H1 (cell line): ENCODE data around the gene OR2V2. TPM values are rescaled to one million over a fixed set of nuclear protein-coding genes. Genes with fewer than 3 reads are reported as not detected.

ENCODE experiments used
- CTCF ChIA-PET: fragments of 300-600 bp; sonication (Branson Sonifier 250); formaldehyde crosslinking; loops from one replicate; lab custom pipeline; 2021; ENCODE audit not compliant: partially characterized antibody; lab: Charles Lee
- POLR2A ChIA-PET: fragments of 300-600 bp; sonication (Branson Sonifier 250); formaldehyde crosslinking; loops from one replicate; lab custom pipeline; 2021; ENCODE audit warnings: inconsistent platforms; ENCODE audit not compliant: partially characterized antibody; lab: Charles Lee
- DNase-seq, 2 experiments: peaks; one replicate each; pipeline versions ENCODE4 v3.0.0 to v3.0.0-alpha.2; 2010 to 2022; ENCODE audit warnings: low spot score in 2 of 2, low read depth in 1 of 2, mixed read lengths in 1 of 2
- FAIRE-seq: peaks from 2 replicates; lab custom pipeline; 2011; peaks lifted over from hg19 to GRCh38; lab: Jason Lieb, UNC
- H2AFZ ChIP-seq: 2 replicates; pipeline ENCODE4 v1.8.1; 2012; ENCODE audit warnings: low read length, inconsistent platforms
- H2AK5ac ChIP-seq: 2 replicates; pipeline ENCODE4 v1.6.1; 2013; ENCODE audit warnings: low read depth, low read length
- H2BK120ac ChIP-seq: replicated peaks from 2 replicates; pipeline ENCODE3; 2013; ENCODE audit warnings: low read depth, low read length, inconsistent platforms
- H2BK12ac ChIP-seq: 2 replicates; pipeline ENCODE4 v1.6.1; 2013; ENCODE audit warnings: low read depth, low read length
- H2BK15ac ChIP-seq: 2 replicates; pipeline ENCODE4 v1.6.1; 2013; ENCODE audit warnings: low read length
- H2BK20ac ChIP-seq: 2 replicates; pipeline ENCODE4 v1.6.1; 2013; ENCODE audit warnings: low read length
- H2BK5ac ChIP-seq: 2 replicates; pipeline ENCODE4 v1.6.1; 2013; ENCODE audit warnings: low read depth, low read length
- H3K14ac ChIP-seq: 2 replicates; pipeline ENCODE4 v1.6.1; 2013; ENCODE audit warnings: inconsistent platforms; ENCODE audit not compliant: insufficient read length
- H3K18ac ChIP-seq: 2 replicates; pipeline ENCODE4 v1.6.1; 2013; ENCODE audit warnings: low read length; ENCODE audit errors: extremely low read depth
- H3K23ac ChIP-seq: 2 replicates; pipeline ENCODE4 v1.6.1; 2013; ENCODE audit warnings: inconsistent platforms; ENCODE audit not compliant: insufficient read length
- H3K23me2 ChIP-seq: 2 replicates; pipeline ENCODE4 v1.6.1; 2013; ENCODE audit warnings: low read depth, low read length
- H3K27ac ChIP-seq: 2 replicates; pipeline ENCODE4 v1.6.1; 2011; ENCODE audit warnings: low read depth, low read length, inconsistent platforms
- H3K27me3 ChIP-seq, 4 experiments: replicated peaks in 1 of 4; 1 replicate in 1 of 4; 2 replicates in 3 of 4; pipeline versions ENCODE4 v1.6.1 to v1.8.1; 2011 to 2013; ENCODE audit warnings: low read length in 3 of 4, mild to moderate bottlenecking in 3 of 4, inconsistent platforms in 2 of 4, mixed read lengths in 2 of 4, moderate library complexity in 1 of 4; ENCODE audit not compliant: control insufficient read depth in 3 of 4, insufficient read depth in 3 of 4; ENCODE audit errors: extremely low read depth in 1 of 4
- H3K36me3 ChIP-seq, 4 experiments: 2 replicates each; pipeline versions ENCODE4 v1.6.1 to v1.8.1; 2011 to 2013; ENCODE audit warnings: mild to moderate bottlenecking in 4 of 4, low read length in 3 of 4, moderate library complexity in 2 of 4, control low read depth in 1 of 4, inconsistent platforms in 1 of 4; ENCODE audit not compliant: insufficient read depth in 4 of 4, control insufficient read depth in 2 of 4
- H3K4ac ChIP-seq: replicated peaks from 2 replicates; pipeline ENCODE3; 2013; ENCODE audit warnings: low read length, low read depth, mixed read lengths, inconsistent platforms; ENCODE audit not compliant: insufficient read length
- H3K4me1 ChIP-seq, 4 experiments: replicated peaks in 1 of 4; 1 replicate in 1 of 4; 2 replicates in 3 of 4; pipeline versions ENCODE4 v1.6.1 to v1.8.1; 2011 to 2013; ENCODE audit warnings: low read length in 3 of 4, inconsistent platforms in 2 of 4, mixed read lengths in 1 of 4; ENCODE audit not compliant: insufficient read depth in 4 of 4, control insufficient read depth in 3 of 4
- H3K4me2 ChIP-seq, 2 experiments: 2 replicates each; pipeline versions ENCODE4 v1.6.1 to v1.8.1; 2011 to 2013; ENCODE audit warnings: low read depth in 2 of 2, low read length in 2 of 2, control low read depth in 1 of 2, inconsistent platforms in 1 of 2, mild to moderate bottlenecking in 1 of 2; ENCODE audit not compliant: insufficient read depth in 1 of 2
- H3K4me3 ChIP-seq, 4 experiments: fragments of 200-600, 300-600 bp in 1 of 4; sonication (generic), shearing (Covaris generic), sonication (Bioruptor Twin) in 1 of 4; 2 replicates each; pipeline versions ENCODE4 v1.5.1 to v1.8.1; 2011 to 2016; ENCODE audit warnings: low read length in 4 of 4, low read depth in 3 of 4, control low read depth in 2 of 4, inconsistent platforms in 2 of 4, mild to moderate bottlenecking in 2 of 4, mixed read lengths in 1 of 4, moderate library complexity in 1 of 4; ENCODE audit not compliant: insufficient read depth in 2 of 4; ENCODE audit errors: extremely low read depth in 1 of 4
- H3K56ac ChIP-seq: replicated peaks from 2 replicates; pipeline ENCODE3; 2013; ENCODE audit warnings: low read depth, mild to moderate bottlenecking, mixed read lengths, low read length, inconsistent platforms; ENCODE audit not compliant: insufficient read length
- H3K79me1 ChIP-seq: 2 replicates; pipeline ENCODE4 v1.6.1; 2013; ENCODE audit warnings: low read depth, low read length, control low read depth
- H3K79me2 ChIP-seq, 2 experiments: 2 replicates each; pipeline versions ENCODE4 v1.6.1 to v1.8.1; 2012 to 2013; ENCODE audit warnings: low read length in 2 of 2, mild to moderate bottlenecking in 2 of 2, inconsistent platforms in 1 of 2; ENCODE audit not compliant: insufficient read depth in 2 of 2, control insufficient read depth in 1 of 2
- H3K9ac ChIP-seq, 4 experiments: replicated peaks in 1 of 4; 1 replicate in 1 of 4; 2 replicates in 3 of 4; pipeline versions ENCODE4 v1.6.1 to v1.8.1; 2011 to 2013; ENCODE audit warnings: low read depth in 3 of 4, low read length in 3 of 4, control low read depth in 2 of 4, mild to moderate bottlenecking in 2 of 4, moderate library complexity in 2 of 4, inconsistent platforms in 1 of 4; ENCODE audit errors: extremely low read depth in 1 of 4
- H3K9me3 ChIP-seq, 2 experiments: 2 replicates each; pipeline versions ENCODE4 v1.6.1 to v1.8.1; 2012 to 2013; ENCODE audit warnings: mild to moderate bottlenecking in 2 of 2, moderate library complexity in 2 of 2, control low read depth in 1 of 2, inconsistent platforms in 1 of 2, low read depth in 1 of 2, low read length in 1 of 2, mixed read lengths in 1 of 2; ENCODE audit not compliant: insufficient read depth in 2 of 2
- H4K20me1 ChIP-seq, 2 experiments: replicated peaks in 1 of 2; 2 replicates each; pipeline versions ENCODE3 to v1.8.1; 2011 to 2013; ENCODE audit warnings: inconsistent platforms in 2 of 2, low read length in 2 of 2, mild to moderate bottlenecking in 1 of 2; ENCODE audit not compliant: insufficient read depth in 2 of 2, control insufficient read depth in 1 of 2
- H4K5ac ChIP-seq: 2 replicates; pipeline ENCODE4 v1.6.1; 2013; ENCODE audit warnings: low read length, low read depth, mixed read lengths, inconsistent platforms; ENCODE audit not compliant: insufficient read length
- H4K8ac ChIP-seq: 2 replicates; pipeline ENCODE4 v1.8.0; 2013; ENCODE audit warnings: mild to moderate bottlenecking, moderate library complexity, low read length, inconsistent platforms; ENCODE audit not compliant: insufficient read depth; ENCODE audit errors: extremely low read depth
- H4K91ac ChIP-seq: replicated peaks from 2 replicates; pipeline ENCODE3; 2013; ENCODE audit warnings: low read length, mixed read lengths, inconsistent platforms; ENCODE audit not compliant: insufficient read length
- BRCA1 ChIP-seq: IDR thresholded peaks from 2 replicates; pipeline ENCODE4 v1.6.1; 2012; ENCODE audit warnings: low read depth, low read length, improper control_type of control experiment
- CBX8 ChIP-seq: fragments of 300-800, 300-1000 bp; sonication (generic); IDR thresholded peaks from 2 replicates; pipeline ENCODE4 v1.7.1; 2016; ENCODE audit warnings: low read depth, low read length, borderline replicate concordance
- CEBPB ChIP-seq: IDR thresholded peaks from 2 replicates; pipeline ENCODE4 v1.6.1; 2012; ENCODE audit warnings: low read depth, low read length
- CHD2 ChIP-seq: IDR thresholded peaks from 2 replicates; pipeline ENCODE4 v1.6.1; 2012; ENCODE audit warnings: low read length, improper control_type of control experiment
- HDAC2 ChIP-seq, 2 experiments: fragments of 300-600 bp in 1 of 2; sonication (generic) in 1 of 2; IDR thresholded peaks; 2 replicates each; pipeline ENCODE4 v1.6.1; 2011 to 2012; ENCODE audit warnings: low read depth in 2 of 2, low read length in 2 of 2, mild to moderate bottlenecking in 2 of 2, moderate library complexity in 2 of 2, borderline replicate concordance in 1 of 2, inconsistent platforms in 1 of 2
- JUN ChIP-seq: IDR thresholded peaks from 2 replicates; pipeline ENCODE4 v1.6.1; 2011; ENCODE audit warnings: low read depth, mild to moderate bottlenecking, improper control_type of control experiment, low read length
- KDM4A ChIP-seq: IDR thresholded peaks from one replicate; pipeline ENCODE4 v1.7.1; 2012; ENCODE audit warnings: low read depth, mild to moderate bottlenecking, moderate library complexity, low read length, inconsistent platforms; ENCODE audit not compliant: severe bottlenecking
- POLR2A ChIP-seq, 2 experiments: IDR thresholded peaks; 1 replicate in 1 of 2; 2 replicates in 1 of 2; pipeline ENCODE4 v1.6.1; 2011; ENCODE audit warnings: low read depth in 2 of 2, low read length in 2 of 2, mild to moderate bottlenecking in 2 of 2; ENCODE audit errors: control extremely low read depth in 1 of 2
- POLR2AphosphoS5 ChIP-seq: IDR thresholded peaks from 2 replicates; pipeline ENCODE4 v1.6.1; 2011; ENCODE audit warnings: low read depth, low read length
- RXRA ChIP-seq: IDR thresholded peaks from 2 replicates; pipeline ENCODE4 v1.6.1; 2011; ENCODE audit warnings: low read depth, mild to moderate bottlenecking, low read length, moderate library complexity; ENCODE audit not compliant: insufficient read depth
- SP1 ChIP-seq: IDR thresholded peaks from 2 replicates; pipeline ENCODE4 v1.6.1; 2011; ENCODE audit warnings: low read depth, low read length
- SRF ChIP-seq: IDR thresholded peaks from 2 replicates; pipeline ENCODE4 v1.6.1; 2011; ENCODE audit warnings: mild to moderate bottlenecking, low read depth, low read length, moderate library complexity
- TAF1 ChIP-seq: IDR thresholded peaks from 2 replicates; pipeline ENCODE4 v1.6.1; 2011; ENCODE audit warnings: mild to moderate bottlenecking, low read depth, low read length
- TAF7 ChIP-seq: optimal IDR thresholded peaks from 2 replicates; pipeline ENCODE3; 2011; ENCODE audit warnings: low read depth, mild to moderate bottlenecking, inconsistent platforms, low read length, moderate library complexity, borderline replicate concordance
- WGBS, 2 experiments: shearing (Covaris generic) in 1 of 2; methylation state at CpG; one replicate each; pipeline versions ENCODE4 v1.1.6 to v1.1.7; 2013 to 2015; ENCODE audit warnings: low lambda C conversion rate in 2 of 2, mixed read lengths in 2 of 2, inconsistent platforms in 1 of 2, low coverage in 1 of 2, missing lambda C conversion rate in 1 of 2; ENCODE audit not compliant: insufficient replicate concordance in 2 of 2, insufficient coverage in 1 of 2, insufficient read length in 1 of 2; ENCODE audit errors: extremely low coverage in 1 of 2, missing lambda C conversion rate in 1 of 2; 5-methylcytosine and 5-hydroxymethylcytosine counted together
- polyA plus RNA-seq, 7 experiments: library from polyadenylated mRNA; depleted of rRNA in 3 of 7; stranded (reverse) in 5 of 7; unstranded in 2 of 7; fragments of >200 nt in 5 of 7; fragments of 200-250 nt in 2 of 7; gene quantifications; 1 replicate in 5 of 7; 2 replicates in 1 of 7; 4 replicates in 1 of 7; pipeline versions ENCODE4 v1.2.1 to v1.2.3, GENCODE V29; 2011 to 2013; ENCODE audit warnings: missing spikeins in 2 of 7, mixed read lengths in 2 of 7
- total RNA-seq: library from RNA; stranded (reverse); fragmentation: NEBNext Ultra II Directional; extraction: Animal tissue kit (Norgen Biotek cat#: 25700); gene quantifications from 2 replicates; pipeline ENCODE4 v1.2.1, GENCODE V29; 2021

The OR2V2 gene
- total and polyA plus RNA-seq, 2 of the 8 experiments (the other 6 are each of a cell fraction or from before 2014, with no cell fraction given), result not detected

- H3K27me3 ChIP-seq, result peaks cover 4 to 52% (median 29%) of the 10 kb centered on the region in 4 experiments
- CTCF ChIA-PET, result interaction anchor here (0.6 to 3.8 kb wide), 10 partner anchors 9 to 204 kb away, joined by 3 to 23 read pairs (median 6); no protein-coding TSS in a partner anchor
- 85% methylated on average over 12 of the region's 12 CpGs; no CpG with 5 or more reads in 1 of the 2 experiments for WGBS, 2 experiments
- no peak for TF ChIP-seq BRCA1
- no peak for TF ChIP-seq HDAC2 (IDR thresholded peaks at IDR 0.05; ENCODE audit: borderline replicate concordance in 1 of 2, low read depth in 2 of 2, low read length in 2 of 2)
- TF ChIP-seq CEBPB, result no peak
- no peak for TF ChIP-seq CBX8
- no peak for TF ChIP-seq CHD2
- TF ChIP-seq KDM4A, result no peak
- no peak for TF ChIP-seq POLR2A (IDR thresholded peaks at IDR 0.05; ENCODE audit: control extremely low read depth in 1 of 2, low read depth in 2 of 2, low read length in 2 of 2)
- TF ChIP-seq POLR2AphosphoS5, result no peak
- no peak for TF ChIP-seq TAF1
- TF ChIP-seq TAF7, result no peak
- TF ChIP-seq SRF, result no peak
- TF ChIP-seq SP1, result no peak
- no peak for TF ChIP-seq RXRA
- no peak for TF ChIP-seq JUN
Observed at GRCh38 chr5:181198106-181198685, 50.8 kb downstream of the OR2V2 start.

More at GRCh38 chr5:181198106-181198685, 50.8 kb downstream of the OR2V2 start:
- H3K56ac ChIP-seq, result no peak overlapping the region
- no peak overlapping the region for H2BK15ac ChIP-seq
- no peak overlapping the region for H4K8ac ChIP-seq
- H4K20me1 ChIP-seq, result peaks cover 0 to 4% of the 10 kb centered on the region in 2 experiments
- no peak overlapping the region for H3K23ac ChIP-seq
- no peaks in the 10 kb centered on the region for H3K36me3 ChIP-seq
- peak overlapping the region; percentile 13; the same call in 1 of the 2 replicates for H2BK5ac ChIP-seq
- H2BK20ac ChIP-seq, result no peak overlapping the region
- H2AFZ ChIP-seq, result no peak overlapping the region
- H3K79me2 ChIP-seq, result no peaks in the 10 kb centered on the region
- POLR2A ChIA-PET, result interaction anchor here (0.6 to 11.9 kb wide), 8 partner anchors 7 to 61 kb away, joined by 3 to 90 read pairs (median 6); partner anchors contain the start of genes TRIM41 and TRIM7
- no peak overlapping the region for H4K91ac ChIP-seq
- no peaks in the 10 kb centered on the region for H3K9me3 ChIP-seq
- no peak overlapping the region for H3K14ac ChIP-seq
- H3K4ac ChIP-seq, result no peak overlapping the region
- no peaks in the 10 kb centered on the region; the same call in 1 of the 2 replicates for H3K23me2 ChIP-seq
- FAIRE-seq, result no peak
- DNase-seq, result no peak
- 0 out of 2 replicates have a peak overlapping the region, but pooled peaks have one; percentile 9 for H2BK12ac ChIP-seq
- no peak overlapping the region for H2BK120ac ChIP-seq
- no peak overlapping the region for H2AK5ac ChIP-seq
- H3K4me3 ChIP-seq, result peak overlapping the region in 2 of 4 experiments; percentile 1 to 22; a peak in 1 of 8 replicates
- H3K4me1 ChIP-seq, result peaks cover 9 to 32% (median 16%) of the 10 kb centered on the region in 4 experiments; a peak in 6 of 7 replicates
- no peak overlapping the region; a peak in 1 of 7 replicates for H3K9ac ChIP-seq
- H3K18ac ChIP-seq, result no peak overlapping the region
- no peaks in the 10 kb centered on the region for H3K79me1 ChIP-seq
- peak overlapping the region in 1 of 2 experiments; percentile 34; a peak in 2 of 4 replicates for H3K4me2 ChIP-seq
- no peak overlapping the region for H4K5ac ChIP-seq
- H3K27ac ChIP-seq, result no peak overlapping the region
